GM18861 (cell line): ENCODE results near the gene ULK4.
"Not testable (repeated sequence)": the region's sequence is repeated elsewhere in the genome, so short reads cannot be mapped to it uniquely, and the experiment has no call there.

ENCODE experiments used
- ATAC-seq: cut with Tn5 transposase; IDR thresholded peaks from one replicate; pipeline ENCODE4 v1.9.1; 2021; ENCODE audit not compliant: unreplicated experiment

The ULK4 gene

DNA sequence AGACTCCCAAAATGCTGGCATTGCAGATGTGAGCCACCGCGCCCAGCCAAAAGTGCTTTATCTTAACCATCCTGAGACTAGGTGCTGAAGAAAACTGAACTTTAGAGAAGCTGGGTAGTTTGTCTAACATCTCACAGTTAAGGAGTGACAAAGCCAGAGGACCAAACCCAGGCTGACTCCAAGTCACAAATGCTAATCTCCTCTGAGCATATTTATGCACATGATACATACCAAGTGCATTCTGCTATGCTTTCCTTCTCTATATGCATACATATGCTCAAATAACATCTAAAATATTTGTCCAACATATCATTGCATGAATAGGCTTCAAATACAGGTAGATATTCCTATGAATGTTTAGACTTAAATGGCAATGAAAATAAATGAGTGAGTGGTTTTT, 505.7 kb downstream of the ULK4 start:
- ATAC-seq, result no peak

DNA sequence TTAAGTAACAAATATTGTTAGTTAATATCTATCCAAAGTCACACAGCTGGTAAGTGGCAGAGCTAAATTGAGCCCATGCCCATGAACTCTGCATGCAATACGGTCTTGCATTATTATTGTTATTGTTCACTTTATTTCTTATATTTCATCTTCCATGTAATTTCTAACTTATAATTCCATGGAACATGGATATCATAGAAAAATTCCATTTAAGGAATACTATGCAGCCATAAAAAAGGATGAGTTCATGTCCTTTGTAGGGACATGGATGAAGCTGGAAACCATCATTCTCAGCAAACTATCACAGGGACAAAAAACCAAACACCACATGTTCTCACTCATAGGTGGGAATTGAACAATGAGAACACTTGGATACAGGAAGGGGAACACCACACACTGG, 508.3 kb downstream of the ULK4 start:
- not testable (repeated sequence) for ATAC-seq

DNA sequence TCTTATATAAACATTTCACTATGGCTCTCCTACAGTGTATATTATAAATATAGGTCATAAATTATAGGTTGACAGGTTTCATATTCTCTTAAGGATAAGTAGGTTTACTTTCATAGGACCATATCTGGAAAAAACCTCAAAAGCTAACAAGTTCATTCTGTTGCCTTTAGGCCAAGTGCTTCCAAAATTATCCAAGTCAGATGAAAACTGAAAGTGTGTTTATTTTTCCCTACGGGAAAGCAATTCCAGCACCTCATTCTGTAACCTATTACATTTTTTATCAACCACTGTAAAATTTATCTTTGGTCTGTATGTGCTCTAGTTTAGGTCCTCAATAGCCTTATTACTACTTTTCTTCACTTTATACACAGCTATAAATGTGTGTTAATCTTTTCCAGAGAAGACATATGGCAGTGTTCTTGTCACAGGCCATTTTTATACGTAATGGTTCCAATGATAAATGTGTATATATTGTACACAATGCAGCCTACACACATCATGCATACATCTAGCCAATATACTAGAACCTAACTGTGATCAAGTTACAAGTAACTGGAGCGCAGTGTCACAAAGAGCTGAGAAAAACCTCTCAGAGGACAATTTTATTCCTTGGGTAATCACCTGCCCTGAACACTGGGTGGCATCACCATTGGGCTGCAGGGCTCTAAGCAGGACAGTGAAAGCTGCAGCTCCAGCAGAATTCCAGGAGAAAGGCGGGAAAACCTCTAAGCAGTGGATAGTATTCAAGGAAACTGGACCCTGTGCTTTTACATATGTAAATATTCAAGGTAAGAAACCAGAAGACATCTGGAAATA, 511.3 kb downstream of the ULK4 start:
- no peak for ATAC-seq

DNA sequence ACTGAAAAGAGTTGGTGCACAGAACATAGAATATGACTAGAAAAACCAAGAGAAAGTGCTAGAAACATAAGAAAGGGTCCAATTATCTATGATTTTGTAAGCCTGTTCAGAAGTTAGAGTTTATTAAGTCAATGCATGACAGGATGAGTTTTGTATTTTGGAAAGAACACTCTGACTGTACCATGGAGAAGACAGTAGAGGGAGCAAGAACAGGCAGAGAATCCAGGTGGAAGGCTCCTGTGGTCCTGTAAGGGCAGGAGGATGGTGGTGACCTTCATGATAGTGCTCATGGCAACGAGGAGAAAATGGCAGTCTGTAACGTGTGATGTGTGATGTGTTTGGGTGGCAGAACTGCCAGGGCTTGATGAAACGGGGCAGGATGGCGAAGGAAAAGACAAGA, 513.5 kb downstream of the ULK4 start:
- ATAC-seq, result no peak

DNA sequence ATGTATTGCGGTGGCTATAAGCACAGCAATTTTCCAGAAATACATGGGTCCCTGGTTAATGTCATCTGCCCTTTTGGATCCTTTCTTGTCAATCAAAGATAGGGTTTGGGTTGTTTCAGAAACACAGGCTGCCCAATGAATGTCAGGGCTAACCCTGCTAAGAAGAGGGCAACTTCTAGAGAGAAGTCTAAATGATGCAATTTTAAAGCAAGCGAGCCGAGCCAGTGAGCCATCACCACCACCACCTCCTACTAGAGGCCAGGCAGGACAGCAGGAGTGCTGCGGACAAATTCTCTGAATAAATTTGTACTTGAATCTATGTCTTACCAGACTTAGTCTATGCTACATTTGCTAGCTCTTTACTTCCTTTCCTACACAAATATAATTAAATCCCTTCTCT, 514.2 kb downstream of the ULK4 start:
- ATAC-seq, result no peak

DNA sequence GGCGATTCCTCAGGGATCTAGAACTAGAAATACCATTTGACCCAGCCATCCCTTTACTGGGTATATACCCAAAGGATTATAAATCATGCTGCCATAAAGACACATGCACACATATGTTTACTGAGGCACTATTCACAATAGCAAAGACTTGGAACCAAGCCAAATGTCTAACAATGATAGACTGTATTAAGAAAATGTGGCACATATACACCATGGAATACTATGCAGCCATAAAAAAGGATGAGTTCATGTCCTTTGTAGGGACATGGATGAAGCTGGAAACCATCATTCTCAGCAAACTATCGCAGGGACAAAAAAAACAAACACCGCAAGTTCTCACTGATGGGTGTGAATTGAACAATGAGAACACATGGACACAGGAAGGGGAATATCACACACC, 515.6 kb downstream of the ULK4 start:
- not testable (repeated sequence) for ATAC-seq

DNA sequence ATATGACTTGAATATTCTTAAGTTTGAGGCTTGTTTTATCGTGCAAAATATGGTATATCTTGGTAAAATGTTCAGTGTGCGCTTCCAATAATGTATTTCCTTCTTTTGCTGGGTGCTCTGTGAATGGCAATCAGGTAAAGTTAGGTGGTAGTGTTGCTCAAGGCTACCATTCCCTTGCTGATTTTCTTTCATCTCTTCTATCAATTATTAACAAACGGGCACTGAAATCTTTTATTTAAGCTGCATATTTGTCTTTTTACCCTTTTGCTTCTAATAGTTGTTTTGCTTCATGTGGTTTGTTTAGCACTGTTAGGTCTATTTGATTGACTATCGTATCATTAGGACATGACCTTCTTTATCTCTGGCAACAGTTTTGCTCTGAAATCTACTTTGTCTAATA, 520.3 kb downstream of the ULK4 start:
- no peak for ATAC-seq

DNA sequence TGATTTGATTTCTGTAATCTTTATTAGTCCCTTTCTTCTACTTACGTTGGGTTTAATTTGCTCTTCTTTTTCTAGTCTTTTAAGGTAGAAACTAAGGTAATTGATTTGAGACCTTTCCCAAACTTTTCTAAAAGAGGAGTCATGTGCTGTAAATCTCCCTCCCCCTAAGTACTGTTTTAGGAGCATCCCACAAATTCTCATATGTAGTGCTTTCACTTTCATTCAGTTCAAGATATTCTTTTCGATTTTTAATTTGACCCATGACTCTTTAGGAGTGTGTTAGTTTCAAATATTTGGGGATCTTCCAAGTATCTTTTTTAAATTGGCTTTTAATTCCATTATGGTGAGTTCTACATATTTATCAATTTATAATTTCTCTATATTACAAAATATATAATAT, 520.8 kb downstream of the ULK4 start:
- no peak for ATAC-seq

DNA sequence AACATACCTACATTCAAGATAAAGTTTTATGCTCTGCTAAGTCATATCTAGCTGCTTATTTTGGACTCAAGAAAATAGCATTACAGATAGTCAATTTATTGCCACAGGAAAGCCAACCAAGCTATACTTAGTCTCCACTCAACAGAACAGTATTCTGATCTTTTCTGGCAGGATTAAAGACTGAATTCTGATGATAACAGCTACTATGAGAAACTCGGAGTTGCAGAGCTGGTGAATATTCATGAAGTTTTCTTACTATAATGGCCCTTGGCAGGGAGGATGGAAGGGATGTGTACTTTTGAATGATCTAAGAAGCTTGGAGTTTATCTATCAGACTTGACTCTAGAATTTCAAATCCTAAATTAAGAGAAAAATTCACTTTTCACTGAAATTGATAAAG, 524.9 kb downstream of the ULK4 start:
- no peak for ATAC-seq

DNA sequence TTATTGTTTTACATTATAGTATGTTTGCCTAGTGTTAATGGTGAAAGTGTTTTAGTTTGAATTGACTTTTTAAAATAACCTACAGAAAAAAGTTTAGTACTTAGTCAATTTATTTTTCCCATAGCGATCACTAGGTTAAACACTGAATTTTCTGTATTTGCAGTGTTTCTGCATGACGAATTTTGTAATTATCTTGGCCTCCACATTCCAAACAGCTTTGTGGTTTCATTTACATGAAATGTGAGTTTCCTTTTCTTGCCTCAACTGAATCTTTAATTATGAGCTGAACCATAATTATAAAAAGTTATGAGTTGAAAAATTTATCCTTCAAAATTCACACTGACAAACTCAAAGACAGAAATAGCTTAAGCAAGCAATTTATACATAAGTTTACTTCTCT, 527.1 kb downstream of the ULK4 start:
- no peak for ATAC-seq

DNA sequence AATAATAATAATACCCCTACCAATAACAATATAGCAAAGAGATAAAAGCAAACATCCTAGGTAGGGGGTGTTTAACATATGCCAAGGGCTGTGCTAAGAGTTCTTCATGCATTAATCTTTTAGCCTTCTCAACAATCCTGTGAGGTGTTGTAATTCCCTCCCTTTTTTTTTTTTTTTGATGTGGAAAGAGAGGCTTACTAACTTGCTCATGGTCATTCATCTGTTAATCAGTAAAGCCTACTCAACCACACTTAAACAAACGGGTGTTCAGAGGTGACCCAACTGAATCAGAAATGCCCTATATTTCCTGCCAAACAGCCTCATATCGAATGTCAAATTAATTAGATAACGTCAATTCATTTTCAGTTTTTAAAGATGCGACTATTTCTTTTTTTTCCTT, 530.5 kb downstream of the ULK4 start:
- no peak for ATAC-seq

DNA sequence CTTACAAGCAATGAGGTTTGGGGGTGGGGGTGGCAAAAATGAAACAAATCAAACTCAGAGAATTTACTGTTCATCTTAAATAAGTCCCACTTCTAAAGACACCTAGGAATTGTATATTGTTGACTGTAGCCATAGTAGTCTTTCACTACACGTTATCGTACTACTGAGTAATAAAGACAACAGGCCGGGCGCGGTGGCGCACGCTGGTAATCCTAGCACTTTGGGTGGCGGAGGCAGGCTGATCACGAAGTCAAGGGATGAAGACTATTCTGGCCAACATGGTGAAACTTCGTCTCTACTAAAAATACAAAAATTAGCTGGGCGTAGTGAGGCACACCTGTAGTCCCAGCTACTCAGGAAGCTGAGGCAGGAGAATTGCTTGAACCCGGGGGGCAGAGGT, 531.0 kb downstream of the ULK4 start:
- ATAC-seq, result no peak

DNA sequence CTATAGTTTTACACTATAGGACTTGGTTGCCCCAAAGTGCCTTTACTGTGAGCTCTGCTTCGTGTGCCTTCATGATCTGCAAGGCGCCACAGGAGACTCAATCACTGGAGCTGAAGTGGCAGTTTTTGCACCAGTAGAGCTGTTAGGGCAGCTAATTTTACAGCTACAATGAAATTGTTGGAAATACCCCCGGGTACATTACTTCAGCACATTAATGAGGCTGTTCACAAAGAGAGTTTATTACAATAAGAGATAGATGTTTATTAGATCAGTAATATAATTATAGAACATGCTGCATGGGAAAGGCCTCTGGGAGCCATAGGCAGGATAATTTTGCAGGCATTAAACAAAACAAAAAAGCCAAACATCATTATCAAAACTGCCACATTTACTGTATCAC, 531.5 kb downstream of the ULK4 start:
- no peak for ATAC-seq

DNA sequence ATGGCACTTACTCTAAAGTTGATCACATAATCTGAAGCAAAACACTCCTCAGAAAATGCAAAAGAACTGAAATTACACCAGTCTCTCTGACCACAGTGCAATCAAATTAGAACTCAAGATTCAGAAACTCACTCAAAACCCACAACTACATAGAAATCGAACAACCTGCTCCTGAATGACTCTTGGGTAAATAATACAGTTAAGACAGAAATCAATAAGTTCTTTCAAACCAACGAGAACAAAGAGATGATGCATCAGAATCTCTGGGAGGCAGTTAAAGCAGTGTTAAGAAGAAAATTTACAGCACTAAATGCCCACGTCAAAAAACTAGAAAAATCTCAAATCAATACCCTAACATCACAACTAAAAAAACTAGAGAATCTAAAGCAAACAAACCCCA, 535.4 kb downstream of the ULK4 start:
- ATAC-seq, result no peak

DNA sequence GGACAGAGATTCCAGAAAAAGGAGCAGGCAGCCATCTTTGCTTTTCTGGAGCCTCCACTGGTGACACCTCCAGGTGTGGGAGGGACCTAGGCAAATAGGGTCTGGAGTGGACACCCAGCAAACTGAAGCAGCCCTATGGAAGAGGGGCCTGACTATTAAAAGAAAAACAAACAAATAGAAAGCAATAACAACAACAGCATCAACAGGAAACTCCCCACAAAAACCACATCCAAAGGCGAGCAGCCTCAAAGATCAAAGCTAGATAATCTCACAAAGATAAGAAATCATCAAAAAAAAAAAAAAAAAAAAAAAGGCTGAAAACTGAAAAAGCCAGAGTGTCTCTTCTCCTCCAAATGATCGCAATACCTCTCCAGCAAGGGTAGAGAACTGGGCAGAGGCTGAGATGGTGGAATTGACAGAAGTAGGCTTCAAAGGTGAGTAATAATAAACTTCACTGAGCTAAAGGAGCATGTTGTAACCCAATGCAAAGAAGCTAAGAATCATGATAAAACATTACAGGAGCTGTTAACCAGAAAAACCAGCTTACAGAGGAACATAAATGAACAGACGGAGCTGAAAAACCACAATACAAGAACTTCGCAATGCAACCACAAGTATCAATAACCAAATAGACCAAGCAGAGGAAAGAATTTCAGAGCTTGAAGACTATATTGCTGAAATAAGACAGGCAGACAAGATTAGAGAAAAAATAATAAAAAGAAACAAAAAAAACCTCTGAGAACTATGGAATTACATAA, 537.2 kb downstream of the ULK4 start:
- no peak for ATAC-seq

DNA sequence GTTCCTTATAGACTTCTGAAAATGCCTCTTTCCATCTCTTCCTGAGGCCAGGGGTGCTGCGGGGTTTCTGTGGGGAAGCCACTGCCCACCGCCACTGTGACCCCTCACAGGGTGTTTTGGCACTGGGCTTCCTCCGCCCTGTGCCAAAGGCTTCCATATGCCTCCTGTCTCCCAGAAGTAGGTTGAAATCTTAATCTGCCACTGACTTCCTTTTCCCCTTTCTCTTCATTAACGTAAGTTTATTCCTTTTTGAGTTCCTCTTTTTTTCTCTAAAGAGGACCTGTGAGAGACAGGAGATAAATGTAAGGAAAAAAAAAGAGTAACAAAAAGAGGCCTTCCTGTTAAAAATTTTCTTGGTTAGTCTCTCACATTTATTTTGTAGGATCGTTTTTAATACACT, 542.1 kb downstream of the ULK4 start:
- no peak for ATAC-seq

DNA sequence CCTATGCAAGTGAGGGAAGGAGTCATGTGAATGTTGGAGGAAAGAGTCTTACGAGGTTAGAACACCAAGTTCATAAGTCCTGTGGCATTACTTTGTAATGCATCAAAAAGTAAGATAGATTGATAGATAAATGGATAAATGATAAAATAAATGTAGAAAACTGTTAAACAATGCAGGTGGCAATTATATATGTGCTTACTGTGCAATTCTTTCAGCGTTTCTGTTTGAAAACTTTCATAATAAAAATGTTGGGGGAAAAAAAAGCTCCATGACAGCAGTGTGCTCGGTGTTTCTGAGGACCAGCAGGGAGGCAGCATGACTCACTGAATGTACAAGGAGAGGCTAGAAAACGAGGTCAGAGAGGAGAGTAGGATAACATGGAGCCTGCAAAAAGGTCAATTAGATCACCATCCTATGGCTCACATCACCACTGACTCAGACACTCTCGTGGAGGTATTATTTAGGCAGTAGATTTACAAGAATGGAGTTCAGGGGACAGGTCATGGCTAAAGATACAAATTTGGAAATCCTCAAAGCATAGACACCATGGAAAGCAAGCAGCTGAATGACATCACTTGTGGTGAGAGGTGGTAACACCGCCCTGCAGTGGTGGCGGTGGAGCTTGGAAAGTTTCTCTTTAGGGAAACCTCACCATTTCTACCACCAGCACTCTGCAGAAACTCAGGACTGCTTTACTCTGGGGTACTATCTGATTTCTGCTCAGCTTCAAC, 542.8 kb downstream of the ULK4 start:
- no peak for ATAC-seq

DNA sequence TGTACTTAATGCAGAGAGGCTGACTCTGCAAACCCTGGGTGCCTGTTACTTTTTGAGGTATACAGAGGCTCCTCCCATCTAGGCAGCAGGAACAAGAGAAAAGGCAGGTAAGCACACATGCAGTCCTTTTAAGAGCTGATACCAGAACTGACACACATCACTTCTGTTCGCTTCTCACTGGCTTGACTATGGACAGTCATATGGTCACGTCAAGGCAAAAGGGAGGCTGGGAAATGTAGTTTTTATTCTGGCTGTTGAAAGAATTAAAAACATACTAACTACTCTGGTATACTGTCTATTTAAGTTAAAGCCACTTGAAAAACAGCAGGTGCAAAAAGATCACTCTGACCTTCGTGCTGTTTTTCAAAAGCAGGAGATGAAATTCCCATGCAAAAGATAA, 544.3 kb downstream of the ULK4 start:
- ATAC-seq, result no peak

DNA sequence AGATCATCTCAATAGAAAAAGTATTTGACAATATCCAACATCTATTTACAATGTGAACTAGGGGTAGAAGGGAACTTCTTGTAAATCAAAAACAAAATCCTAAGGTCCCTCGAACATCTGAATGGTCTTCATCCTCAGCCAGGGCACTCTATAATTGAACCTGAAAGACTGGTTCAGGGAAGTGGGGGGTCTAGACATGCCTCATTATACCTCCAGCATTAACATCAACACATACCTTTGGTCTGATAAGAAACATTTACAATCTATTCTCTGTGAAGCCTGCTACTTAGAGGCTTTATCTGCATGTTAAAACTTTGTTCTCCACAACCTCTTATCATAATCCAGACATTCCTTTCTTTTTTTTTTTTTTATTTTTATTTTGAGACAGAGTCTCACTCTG, 550.8 kb downstream of the ULK4 start:
- no peak for ATAC-seq

DNA sequence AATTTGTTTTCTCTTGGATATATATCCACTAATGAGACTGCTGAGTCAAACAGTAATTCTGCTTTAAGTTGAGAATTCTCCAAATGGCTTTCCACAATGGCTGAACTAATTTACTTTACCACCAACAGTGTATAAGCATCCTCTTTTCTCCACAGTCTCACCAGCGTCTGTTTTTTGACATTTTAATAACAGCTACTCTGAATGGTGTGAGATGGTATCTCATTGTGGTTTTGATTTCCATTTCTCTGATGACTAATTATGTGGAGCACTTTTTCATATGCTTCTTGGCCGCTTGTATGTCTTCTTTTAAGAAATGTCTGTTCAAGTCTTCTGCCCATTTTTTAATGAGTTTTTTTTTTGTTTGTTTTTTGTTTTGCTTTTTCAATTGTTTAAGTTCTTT, 556.4 kb downstream of the ULK4 start:
- no peak for ATAC-seq

DNA sequence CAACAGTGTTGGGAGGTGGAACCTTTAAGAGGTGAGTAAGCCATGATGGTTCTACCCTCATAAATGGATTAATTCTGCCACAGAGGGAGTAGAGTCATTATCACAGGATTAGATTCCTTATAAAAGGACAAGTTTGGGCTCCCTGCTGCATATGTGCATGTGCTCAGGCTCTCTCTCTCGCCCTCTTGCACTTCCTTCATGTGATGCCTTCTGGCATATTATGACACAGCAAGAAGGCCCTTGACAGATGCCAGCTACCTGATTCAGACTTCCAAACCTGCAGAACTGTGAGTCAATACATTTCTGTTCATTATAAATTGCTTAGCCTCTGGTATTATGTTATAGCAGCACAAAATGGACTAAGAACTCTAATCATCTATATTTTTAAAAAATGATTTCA, 557.3 kb downstream of the ULK4 start:
- ATAC-seq, result no peak

DNA sequence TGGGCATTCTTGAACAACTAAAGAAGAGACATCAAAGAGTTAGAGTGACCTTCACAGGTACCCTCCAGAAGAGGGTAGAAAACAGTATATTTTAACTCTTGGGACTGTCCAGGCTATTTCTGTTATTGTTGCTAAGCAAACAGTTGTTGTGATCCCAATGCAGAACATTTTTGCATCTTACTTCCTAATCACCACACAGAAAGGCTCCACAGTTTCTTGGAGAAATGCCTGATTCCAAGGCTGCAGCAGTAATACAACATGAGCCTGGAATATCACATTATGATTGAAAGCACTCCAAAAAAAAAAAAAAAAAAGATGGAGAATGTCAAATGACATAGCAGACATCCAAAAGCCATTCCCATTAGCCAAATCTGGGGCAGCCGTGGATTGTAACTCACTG, 567.0 kb downstream of the ULK4 start:
- no peak for ATAC-seq
